T-helper 22 cell (primary cell): ENCODE measurements around the gene VCX3A.
"Not testable (repeated sequence)": the region's sequence is repeated elsewhere in the genome, so short reads cannot be mapped to it uniquely, and the experiment has no call there.

Experiments used
- DNase-seq: peaks from one replicate; pipeline ENCODE4 v3.0.0-alpha.2; 2020; ENCODE audit warnings: low read depth

The VCX3A gene

DNA sequence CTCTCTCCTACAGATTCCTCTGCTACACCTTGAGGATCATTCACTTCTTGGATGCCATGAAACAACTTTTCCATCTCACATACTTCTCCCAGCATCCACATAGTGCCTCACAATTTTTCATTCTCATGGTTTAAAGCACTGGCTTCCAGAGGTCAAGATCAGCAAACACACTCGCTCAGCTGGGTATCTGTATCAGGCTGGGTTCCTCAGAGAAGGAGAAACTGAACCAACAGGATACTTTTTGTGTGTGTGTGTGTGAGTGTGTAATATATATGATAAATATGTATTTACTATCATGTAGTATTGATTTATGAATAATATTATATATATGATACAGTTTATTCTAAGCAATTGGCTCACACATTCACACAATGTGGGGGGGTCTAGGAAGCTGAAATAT lies at the start of gene VCX3A:
VCX3A (minus strand) TSS at position 101 of the 400 bp plus-strand sequence. CDS start 621 bp downstream, outside the sequence.
- not testable (repeated sequence) for DNase-seq

GRCh38 chrX:6574762-6575161 lies 39.8 kb upstream of the VCX3A start:
- DNase-seq, result no peak

DNA sequence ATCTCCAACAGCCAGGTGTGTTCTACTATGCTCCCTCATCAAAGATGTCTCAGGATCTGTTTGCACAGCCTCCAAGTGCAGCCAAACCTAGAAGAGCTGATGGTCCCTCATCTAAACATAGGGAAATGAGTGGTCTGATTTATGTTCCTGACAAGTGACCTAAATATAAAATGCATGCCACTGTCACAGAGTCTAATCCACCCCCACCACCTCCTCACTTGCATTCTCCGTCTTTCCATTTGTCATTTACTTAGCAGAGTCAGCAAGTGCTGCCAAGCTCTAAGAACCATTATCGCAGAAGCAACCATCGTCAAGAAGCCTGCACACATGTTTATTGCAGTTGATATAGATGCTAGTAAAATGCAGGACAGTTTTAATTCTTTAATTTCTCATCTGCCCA lies 33.1 kb upstream of the VCX3A start:
- no peak for DNase-seq

DNA sequence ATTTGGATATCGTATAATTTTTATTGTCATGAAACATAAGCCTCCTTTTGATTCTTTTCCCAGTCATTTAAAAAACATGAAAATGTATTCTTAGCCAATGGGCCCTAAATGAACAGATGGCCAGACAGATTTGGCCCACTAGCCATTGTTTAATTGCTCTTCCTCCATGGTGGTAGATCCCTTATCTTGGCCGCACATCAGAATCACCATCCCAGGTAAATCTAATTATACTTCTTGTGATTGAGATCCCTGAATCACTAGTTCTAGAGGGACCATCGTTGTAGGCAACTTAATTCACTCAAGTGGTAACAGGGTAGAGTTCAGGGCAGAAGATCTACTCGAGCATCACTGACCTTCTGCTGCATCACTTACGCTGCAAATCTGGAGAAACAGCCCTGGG lies 24.1 kb upstream of the VCX3A start:
- DNase-seq, result no peak

GRCh38 chrX:6557690-6558089 lies 22.8 kb upstream of the VCX3A start:
- no peak for DNase-seq

GRCh38 chrX:6550999-6551398 lies 16.1 kb upstream of the VCX3A start:
- DNase-seq, result no peak

DNA sequence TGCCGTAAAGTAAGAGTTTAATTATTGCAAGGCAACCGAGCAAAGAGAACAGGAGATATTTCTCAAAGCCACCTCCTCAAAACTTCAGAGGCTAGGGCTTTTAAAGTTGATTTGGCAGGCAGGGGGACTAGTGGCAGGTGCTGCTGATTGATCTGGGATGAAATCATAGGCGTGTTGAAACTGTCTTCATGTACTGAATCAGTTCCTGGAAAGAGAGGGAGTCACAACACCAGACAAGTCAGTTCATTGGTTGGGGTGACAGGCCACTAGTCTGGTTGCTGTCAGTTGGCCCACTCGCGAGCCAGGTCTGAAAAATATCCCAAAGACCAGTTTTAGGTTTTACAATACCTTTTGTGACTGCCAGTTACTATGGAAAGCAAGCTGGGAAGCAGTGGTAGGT lies 10.8 kb upstream of the VCX3A start:
- no peak for DNase-seq

DNA sequence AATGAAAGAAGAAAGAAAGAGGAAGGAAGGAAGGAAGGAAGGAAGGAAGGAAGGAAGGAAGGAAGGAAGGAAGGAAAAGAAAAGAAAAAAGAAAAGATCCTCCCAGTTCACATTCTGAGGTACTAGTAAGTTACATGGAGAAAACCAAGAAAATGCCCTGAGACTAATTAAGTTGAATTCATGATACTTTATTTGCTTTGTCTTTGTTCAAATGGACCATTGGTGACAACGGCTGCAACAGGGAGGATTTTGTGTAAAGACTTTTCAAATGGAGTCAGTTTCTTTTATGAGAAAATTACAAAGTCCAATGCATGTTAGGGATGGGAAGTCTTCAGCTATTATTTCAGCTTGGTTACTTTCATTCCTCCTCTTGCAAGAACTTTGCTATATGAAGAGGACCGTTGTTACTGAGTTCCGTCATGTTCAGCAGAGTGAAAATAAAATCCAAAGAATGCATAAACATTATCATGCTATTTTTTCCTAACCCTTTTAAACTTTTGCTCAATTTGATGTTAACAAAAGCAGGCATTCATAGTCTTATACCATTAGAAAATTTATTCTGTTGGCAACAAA lies 8.3 kb downstream of the VCX3A start:
- DNase-seq, result no peak

DNA sequence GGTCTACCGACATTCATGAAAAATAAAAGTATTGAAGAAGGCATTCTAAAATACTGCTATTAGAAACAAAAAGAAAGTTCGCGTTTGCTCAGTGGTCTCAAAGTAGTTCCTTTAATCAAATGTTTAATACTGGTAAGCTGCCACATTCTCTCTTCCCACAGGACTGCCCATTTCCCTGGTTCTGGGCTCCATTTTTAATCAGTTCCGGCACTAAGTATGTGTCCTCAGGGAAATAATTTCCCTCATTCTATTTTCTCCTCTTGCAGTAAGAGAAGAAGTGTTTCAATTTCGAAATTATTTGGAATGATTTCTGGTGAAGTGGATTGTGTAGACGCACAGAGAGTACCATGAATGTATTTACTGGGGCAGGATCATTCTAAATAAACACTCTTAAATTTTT lies 17.5 kb downstream of the VCX3A start:
- no peak for DNase-seq

- DNase-seq, result no peak
These were observed 28.5 kb downstream of the VCX3A start for GRCh38 chrX:6506444-6506843.

DNA sequence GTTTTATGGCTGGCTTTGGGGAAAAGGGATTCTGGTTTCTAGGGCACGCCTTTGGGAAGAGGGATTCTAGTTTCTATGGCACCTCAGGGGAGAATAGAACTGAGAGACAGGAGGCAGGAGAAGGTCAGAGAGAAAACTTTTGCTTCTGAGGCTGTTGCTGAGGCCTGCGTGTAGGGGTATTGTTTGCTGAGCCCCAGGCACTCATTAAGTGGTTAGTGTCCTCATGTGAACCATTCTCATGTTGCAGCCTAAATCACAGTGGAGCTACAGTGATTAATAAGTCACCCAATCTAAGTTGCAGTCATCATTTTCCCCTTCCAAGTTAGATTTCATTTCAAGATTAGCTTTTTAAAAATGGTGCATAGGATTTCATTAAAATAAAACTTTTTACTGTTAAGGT lies 29.0 kb downstream of the VCX3A start:
- no peak for DNase-seq

DNA sequence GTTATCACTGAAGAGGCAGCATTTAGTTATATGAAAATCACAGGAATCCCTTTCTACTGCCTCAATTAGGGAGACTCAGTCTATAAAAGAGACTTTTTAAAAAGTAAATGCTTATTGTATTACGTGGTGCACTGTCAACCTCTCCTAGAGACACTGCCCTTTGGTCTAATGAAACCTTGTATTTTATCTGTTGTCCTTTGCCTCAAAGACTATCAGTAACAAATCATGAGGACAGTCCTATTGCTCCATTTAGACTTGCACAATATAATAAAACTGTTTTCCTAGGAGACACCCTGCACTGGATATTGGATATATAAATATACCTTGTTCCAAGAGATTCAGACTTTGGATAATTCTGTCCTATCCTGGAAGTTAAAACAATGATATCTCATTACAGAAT lies 34.2 kb downstream of the VCX3A start:
- DNase-seq, result no peak

GRCh38 chrX:6498324-6498723 lies 36.6 kb downstream of the VCX3A start:
- DNase-seq, result no peak
